GM23338 (cell line): ENCODE results near the gene ADGRD2.

ENCODE experiments used
- CREB1 ChIP-seq: fragments of 250-450 bp; sonication (Bioruptor Pico); IDR thresholded peaks from 2 replicates; pipeline ENCODE4 v1.5.0; 2020; ENCODE audit warnings: low read depth, mild to moderate bottlenecking, moderate library complexity
- CTCF ChIP-seq, 2 experiments: fragments of 200-600 bp in 1 of 2; sonication (generic) in 1 of 2; conservative IDR thresholded peaks; 2 replicates each; pipeline versions ENCODE4 v1.5.1 to v1.6.1; 2016 to 2017; ENCODE audit warnings: antibody characterized with exemption in 2 of 2, low read depth in 2 of 2, mild to moderate bottlenecking in 2 of 2, moderate library complexity in 1 of 2
- ETS1 ChIP-seq: IDR thresholded peaks from 2 replicates; pipeline ENCODE4 v1.6.1; 2016; ENCODE audit warnings: antibody characterized with exemption
- EZH2phosphoT487 ChIP-seq: fragments of 200-600 bp; sonication (generic); IDR thresholded peaks from one replicate; pipeline ENCODE4 v1.8.1; 2018; ENCODE audit warnings: antibody characterized with exemption; ENCODE audit not compliant: unreplicated experiment
- POLR2AphosphoS5 ChIP-seq: IDR thresholded peaks from 2 replicates; pipeline ENCODE4 v1.6.1; 2016; ENCODE audit warnings: antibody characterized with exemption, low read depth

- TF ChIP-seq POLR2AphosphoS5, result no peak
- peak; percentile 57 to 58 for TF ChIP-seq CTCF (conservative IDR thresholded peaks at IDR 0.05; ENCODE audit: low read depth in 2 of 2)
- TF ChIP-seq ETS1, result no peak
- TF ChIP-seq CREB1, result no peak
- no peak for TF ChIP-seq EZH2phosphoT487
Observed at GRCh38 chr9:124505006-124505900, 55.0 kb downstream of the ADGRD2 start.
